ENCODE results near the gene LY6G5C. TPM values are rescaled to one million over a fixed set of nuclear protein-coding genes. Genes with fewer than 3 reads are reported as not detected.

The LY6G5C gene
- total RNA-seq, 1 donor from 2014 or later = 3.4 TPM

- Histone ChIP-seq H3K27me3 (no peaks in the 10 kb centered on the region), H3K4me3 (no peak within 1 kb of the TSS), H3K27ac (no peak within 1 kb of the TSS), H3K36me3 (no peaks in the 10 kb centered on the region), H3K9me3 (no peaks in the 10 kb centered on the region), H3K4me1 (peaks cover 6% of the 10 kb centered on the region)
- no peak for ATAC-seq
- DNase-seq = no peak
- intact Hi-C loops (cut with DNase I) = no loop called here
- no peak for TF ChIP-seq CTCF (IDR thresholded peaks at IDR 0.05)
These were observed 25.7 kb upstream of the LY6G5C start, which contains the start of gene LY6G6F for GRCh38 chr6:31706599-31706998. Gene LY6G6F (plus strand): TSS chr6:31706866. CDS start chr6:31706907, 41 bp downstream.

- ATAC-seq (no peak), DNase-seq (no peak)
These were observed 25.1 kb upstream of the LY6G5C start for GRCh38 chr6:31705931-31706330.

GRCh38 chr6:31702819-31703716, 22.2 kb upstream of the LY6G5C start, which contains the start of gene ABHD16A:
Gene ABHD16A (minus strand): TSS chr6:31703324. CDS start chr6:31703281, 43 bp downstream.
- TF ChIP-seq CTCF (IDR thresholded peaks at IDR 0.05) = no peak
- peak within 1 kb of the TSS; percentile 83 for H3K4me3 ChIP-seq
- peak; percentile 100 for DNase-seq
- peaks cover 17% of the 10 kb centered on the region for H3K4me1 ChIP-seq
- H3K36me3 ChIP-seq = peaks cover 26% of the 10 kb centered on the region
- H3K9me3 ChIP-seq = no peaks in the 10 kb centered on the region
- intact Hi-C loops (cut with DNase I) = no loop called here
- H3K27me3 ChIP-seq = no peaks in the 10 kb centered on the region
- peak within 1 kb of the TSS; percentile 97 for H3K27ac ChIP-seq
- peak; percentile 98 for ATAC-seq

More at GRCh38 chr6:31705931-31706330, 25.1 kb upstream of the LY6G5C start:
- intact Hi-C loops (cut with DNase I) = no loop called here
- Histone ChIP-seq H3K4me3 (no peak overlapping the region), H3K36me3 (no peaks in the 10 kb centered on the region), H3K27me3 (no peaks in the 10 kb centered on the region), H3K9me3 (no peaks in the 10 kb centered on the region), H3K27ac (no peak overlapping the region), H3K4me1 (peaks cover 13% of the 10 kb centered on the region)
- no peak for TF ChIP-seq CTCF (IDR thresholded peaks at IDR 0.05)

- no peak for DNase-seq
- TF ChIP-seq CTCF (IDR thresholded peaks at IDR 0.05) = no peak
- ATAC-seq = peak; percentile 1
- H3K9me3 ChIP-seq = no peaks in the 10 kb centered on the region
- no peaks in the 10 kb centered on the region for H3K27me3 ChIP-seq
- H3K36me3 ChIP-seq = peaks cover 31% of the 10 kb centered on the region
- intact Hi-C loops (cut with DNase I) = no loop called here
- H3K27ac ChIP-seq = peak overlapping the region; percentile 97
- H3K4me3 ChIP-seq = peak overlapping the region; percentile 83
- peaks cover 17% of the 10 kb centered on the region for H3K4me1 ChIP-seq
These were observed 21.5 kb upstream of the LY6G5C start for GRCh38 chr6:31702405-31702818.

- intact Hi-C loops (cut with DNase I) = no loop called here
- H3K4me3 ChIP-seq = peak overlapping the region; percentile 83
- TF ChIP-seq CTCF (IDR thresholded peaks at IDR 0.05) = no peak
- peaks cover 34% of the 10 kb centered on the region for H3K36me3 ChIP-seq
- no peaks in the 10 kb centered on the region for H3K9me3 ChIP-seq
- peak overlapping the region; percentile 97 for H3K27ac ChIP-seq
- no peak for DNase-seq
- ATAC-seq = no peak
- H3K27me3 ChIP-seq = no peaks in the 10 kb centered on the region
- peaks cover 17% of the 10 kb centered on the region for H3K4me1 ChIP-seq
These were observed 21.0 kb upstream of the LY6G5C start for GRCh38 chr6:31701666-31702404.
